Measurements from ENCODE around the gene GOLGA3.

DNA sequence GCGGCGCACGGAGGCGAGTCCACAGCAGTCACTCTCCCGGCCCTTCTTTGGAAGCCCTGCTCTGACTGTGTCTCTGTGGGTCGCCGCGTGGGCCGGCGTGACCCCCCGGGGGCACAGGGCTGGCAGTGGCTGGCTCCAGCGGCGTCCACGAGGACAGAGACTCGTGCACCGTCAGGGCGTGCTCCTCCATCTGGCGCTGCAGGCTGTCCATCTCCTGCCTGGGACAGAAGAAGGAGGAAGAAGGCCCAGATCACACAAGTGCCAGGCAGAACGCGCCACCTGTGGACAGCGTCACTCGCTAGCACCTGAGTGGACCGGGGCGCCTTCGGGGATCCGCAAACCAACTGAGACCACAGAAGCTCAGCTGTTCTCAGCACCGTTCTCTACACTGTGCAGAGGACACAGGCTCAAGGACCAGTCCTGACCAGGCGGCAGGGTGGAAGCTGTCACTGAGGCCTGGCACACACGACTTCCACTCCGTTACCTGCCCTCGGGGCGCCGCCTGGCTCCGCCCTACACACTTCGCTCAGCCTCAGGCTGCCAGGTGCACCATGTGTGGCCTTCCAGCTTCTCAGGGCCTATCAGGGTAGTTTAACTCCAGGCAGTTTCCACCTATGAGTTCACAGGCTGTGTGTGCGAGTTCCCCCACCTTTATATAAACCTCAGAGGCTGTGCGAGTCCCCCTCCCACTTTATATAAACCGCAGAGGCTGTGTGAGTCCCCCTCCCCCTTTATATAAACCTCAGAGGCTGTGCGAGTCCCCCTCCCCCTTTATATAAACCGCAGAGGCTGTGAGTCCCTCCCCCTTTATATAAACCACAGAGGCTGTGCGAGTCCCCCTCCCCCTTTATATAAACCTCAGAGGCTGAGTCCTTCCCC, 55.4 kb downstream of the GOLGA3 start:
- no peak for TF ChIP-seq POLR2A (IDR thresholded peaks at IDR 0.05)
- TF ChIP-seq, protein P1, sequence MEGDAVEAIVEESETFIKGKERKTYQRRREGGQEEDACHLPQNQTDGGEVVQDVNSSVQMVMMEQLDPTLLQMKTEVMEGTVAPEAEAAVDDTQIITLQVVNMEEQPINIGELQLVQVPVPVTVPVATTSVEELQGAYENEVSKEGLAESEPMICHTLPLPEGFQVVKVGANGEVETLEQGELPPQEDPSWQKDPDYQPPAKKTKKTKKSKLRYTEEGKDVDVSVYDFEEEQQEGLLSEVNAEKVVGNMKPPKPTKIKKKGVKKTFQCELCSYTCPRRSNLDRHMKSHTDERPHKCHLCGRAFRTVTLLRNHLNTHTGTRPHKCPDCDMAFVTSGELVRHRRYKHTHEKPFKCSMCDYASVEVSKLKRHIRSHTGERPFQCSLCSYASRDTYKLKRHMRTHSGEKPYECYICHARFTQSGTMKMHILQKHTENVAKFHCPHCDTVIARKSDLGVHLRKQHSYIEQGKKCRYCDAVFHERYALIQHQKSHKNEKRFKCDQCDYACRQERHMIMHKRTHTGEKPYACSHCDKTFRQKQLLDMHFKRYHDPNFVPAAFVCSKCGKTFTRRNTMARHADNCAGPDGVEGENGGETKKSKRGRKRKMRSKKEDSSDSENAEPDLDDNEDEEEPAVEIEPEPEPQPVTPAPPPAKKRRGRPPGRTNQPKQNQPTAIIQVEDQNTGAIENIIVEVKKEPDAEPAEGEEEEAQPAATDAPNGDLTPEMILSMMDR (IDR thresholded peaks at IDR 0.05): no peak
